IMR-90 (cell line): ENCODE results near the gene TBC1D24. TPM values are rescaled to one million over a fixed set of nuclear protein-coding genes. Genes with fewer than 3 reads are reported as not detected.
A peak's percentile ranks its signal among the peaks of the same experiment; 100 is the strongest.
"Not testable (repeated sequence)": the region's sequence is repeated elsewhere in the genome, so short reads cannot be mapped to it uniquely, and the experiment has no call there.

ENCODE experiments used
- ATAC-seq: fragments of 200-7000 bp; cut with Tn5 transposase; 2 replicates; pipeline ENCODE4 v1.9.1; 2020; ENCODE audit warnings: low read depth, mild to moderate bottlenecking, moderate library complexity
- BruUV-seq: library from RNA; stranded (reverse); fragments of 400-500 nt; replicated peaks from 2 replicates; lab custom pipeline; 2021; lab: Mats Ljungman, UMichigan
- CTCF ChIA-PET: fragments of 300-600 bp; formaldehyde crosslinking; extraction: SDS; loops from one replicate; lab custom pipeline; 2021; ENCODE audit warnings: antibody characterized with exemption; lab: Yijun Ruan, JAX
- POLR2A ChIA-PET: fragments of 300-600 bp; sonication (Branson Sonifier 250); formaldehyde crosslinking; loops from one replicate; lab custom pipeline; 2022; ENCODE audit warnings: antibody characterized with exemption; ENCODE audit not compliant: unreplicated experiment; lab: Charles Lee
- DNase-seq: peaks from one replicate; pipeline ENCODE4 v3.0.0; 2013
- H2AFZ ChIP-seq: replicated peaks from 2 replicates; pipeline ENCODE3; 2013; ENCODE audit warnings: low read length, mild to moderate bottlenecking; ENCODE audit not compliant: poor library complexity
- H2AK5ac ChIP-seq: 2 replicates; pipeline ENCODE4 v1.6.1; 2013; ENCODE audit warnings: low read depth, low read length, inconsistent platforms
- H2AK9ac ChIP-seq: replicated peaks from 2 replicates; pipeline ENCODE3; 2013; ENCODE audit warnings: mild to moderate bottlenecking, low read depth, low read length, moderate library complexity; ENCODE audit not compliant: poor library complexity
- H2BK120ac ChIP-seq: 2 replicates; pipeline ENCODE4 v1.6.1; 2013; ENCODE audit warnings: low read depth, low read length, inconsistent platforms
- H2BK15ac ChIP-seq: 3 replicates; pipeline ENCODE4 v1.6.1; 2013; ENCODE audit warnings: low read depth, low read length, inconsistent platforms
- H2BK20ac ChIP-seq: 2 replicates; pipeline ENCODE4 v1.6.1; 2013; ENCODE audit warnings: low read depth, mild to moderate bottlenecking, inconsistent platforms, low read length, moderate library complexity
- H2BK5ac ChIP-seq: 2 replicates; pipeline ENCODE4 v1.6.1; 2013; ENCODE audit warnings: mild to moderate bottlenecking, low read depth, low read length, inconsistent platforms; ENCODE audit not compliant: poor library complexity, severe bottlenecking
- H3K14ac ChIP-seq: replicated peaks from 2 replicates; pipeline ENCODE4 v1.6.1; 2013; ENCODE audit warnings: low read depth, low read length, inconsistent platforms
- H3K18ac ChIP-seq: 2 replicates; pipeline ENCODE4 v1.6.1; 2013; ENCODE audit warnings: low read depth, low read length, control low read depth
- H3K23ac ChIP-seq: 2 replicates; pipeline ENCODE4 v1.6.1; 2013; ENCODE audit warnings: low read depth, low read length, inconsistent platforms
- H3K27ac ChIP-seq: 2 replicates; pipeline ENCODE4 v1.5.1; 2013; ENCODE audit warnings: mild to moderate bottlenecking, control low read depth, low read length; ENCODE audit not compliant: insufficient read depth
- H3K27me3 ChIP-seq: 2 replicates; pipeline ENCODE4 v1.6.1; 2013; ENCODE audit warnings: low read length; ENCODE audit not compliant: control insufficient read depth, insufficient read depth
- H3K36me3 ChIP-seq: 2 replicates; pipeline ENCODE4 v1.6.1; 2013; ENCODE audit warnings: low read length, mixed read lengths; ENCODE audit not compliant: control insufficient read depth, insufficient read depth
- H3K4ac ChIP-seq: 2 replicates; pipeline ENCODE4 v1.6.1; 2013; ENCODE audit warnings: low read depth, low read length, inconsistent platforms
- H3K4me1 ChIP-seq: 2 replicates; pipeline ENCODE4 v1.6.1; 2013; ENCODE audit warnings: low read length, mixed read lengths; ENCODE audit not compliant: control insufficient read depth, insufficient read depth
- H3K4me2 ChIP-seq: 2 replicates; pipeline ENCODE4 v1.6.1; 2013; ENCODE audit warnings: low read depth, mild to moderate bottlenecking, control low read depth, low read length, moderate library complexity
- H3K4me3 ChIP-seq: 2 replicates; pipeline ENCODE4 v1.5.1; 2013; ENCODE audit warnings: low read depth, mild to moderate bottlenecking, control low read depth, low read length, moderate library complexity; ENCODE audit not compliant: insufficient read depth
- H3K56ac ChIP-seq: 2 replicates; pipeline ENCODE4 v1.6.1; 2013; ENCODE audit warnings: low read length, inconsistent platforms; ENCODE audit not compliant: insufficient read depth; ENCODE audit errors: extremely low read depth
- H3K79me1 ChIP-seq, 2 experiments: 2 replicates each; pipeline ENCODE4 v1.6.1; 2013; ENCODE audit warnings: low read length in 2 of 2, inconsistent platforms in 1 of 2, low read depth in 1 of 2
- H3K9ac ChIP-seq: 2 replicates; pipeline ENCODE4 v1.6.1; 2013; ENCODE audit warnings: low read depth, low read length, control low read depth
- H3K9me1 ChIP-seq: 2 replicates; pipeline ENCODE4 v1.6.1; 2013; ENCODE audit warnings: low read length, inconsistent platforms; ENCODE audit not compliant: insufficient read depth
- H3K9me3 ChIP-seq: 2 replicates; pipeline ENCODE4 v1.6.1; 2013; ENCODE audit warnings: low read length; ENCODE audit not compliant: control insufficient read depth, insufficient read depth
- H4K20me1 ChIP-seq: 2 replicates; pipeline ENCODE4 v1.6.1; 2013; ENCODE audit warnings: low read length, inconsistent platforms; ENCODE audit not compliant: insufficient read depth
- H4K5ac ChIP-seq: 2 replicates; pipeline ENCODE4 v1.6.1; 2013; ENCODE audit warnings: mild to moderate bottlenecking, low read depth, low read length, control low read depth
- H4K8ac ChIP-seq, 2 experiments: 2 replicates each; pipeline ENCODE4 v1.6.1; 2013; ENCODE audit warnings: low read depth in 2 of 2, low read length in 2 of 2, control low read depth in 1 of 2, inconsistent platforms in 1 of 2
- H4K91ac ChIP-seq: 2 replicates; pipeline ENCODE4 v1.6.1; 2013; ENCODE audit warnings: low read depth, low read length, inconsistent platforms; ENCODE audit not compliant: insufficient read depth
- WGBS, 2 experiments: methylation state at CpG; one replicate each; pipeline versions ENCODE4 v1.1.5 to v1.1.7; 2013; ENCODE audit warnings: missing lambda C conversion rate in 2 of 2; ENCODE audit not compliant: insufficient read length in 1 of 2; ENCODE audit errors: extremely low coverage in 2 of 2; 5-methylcytosine and 5-hydroxymethylcytosine counted together
- dilution Hi-C: fragments of 300-500 bp; cut with HindIII; formaldehyde crosslinking; loops from one replicate; pipeline ENCODE4 v1.14.3; 2018; ENCODE audit warnings: low sequenced_read_pairs; ENCODE audit not compliant: unreplicated experiment
- in situ Hi-C: fragments of 300-500 bp; cut with MboI; formaldehyde crosslinking; loops from 3 replicates; pipeline ENCODE4 v1.14.3; 2019; ENCODE audit warnings: low sequenced_read_pairs, inconsistent platforms, mixed read lengths
- intact Hi-C: fragments of 100-400 bp; cut with micrococcal nuclease; formaldehyde crosslinking; loops from 2 replicates; pipeline ENCODE4 v1.10.0; 2022
- polyA plus RNA-seq, 3 experiments: library from polyadenylated mRNA; depleted of rRNA; stranded (reverse); fragments of >200 nt; gene quantifications; 2 replicates each; pipeline ENCODE4 v1.2.3, GENCODE V29; 2012; ENCODE audit warnings: low replicate concordance in 1 of 3
- total RNA-seq: library from RNA; depleted of rRNA; stranded (reverse); fragments of >200 nt; gene quantifications from 2 replicates; pipeline ENCODE4 v1.2.3, GENCODE V29; 2012
- TF ChIP-seq, protein P1 (sequence below): conservative IDR thresholded peaks from 2 replicates; pipeline ENCODE4 v1.5.1; 2012; ENCODE audit warnings: mild to moderate bottlenecking, low read depth, low read length, improper control_type of control experiment

Gene TBC1D24
- total and polyA plus RNA-seq, 2 of the 4 experiments (the other 2 are of a cell fraction), result 7.5 to 13.4 TPM

DNA sequence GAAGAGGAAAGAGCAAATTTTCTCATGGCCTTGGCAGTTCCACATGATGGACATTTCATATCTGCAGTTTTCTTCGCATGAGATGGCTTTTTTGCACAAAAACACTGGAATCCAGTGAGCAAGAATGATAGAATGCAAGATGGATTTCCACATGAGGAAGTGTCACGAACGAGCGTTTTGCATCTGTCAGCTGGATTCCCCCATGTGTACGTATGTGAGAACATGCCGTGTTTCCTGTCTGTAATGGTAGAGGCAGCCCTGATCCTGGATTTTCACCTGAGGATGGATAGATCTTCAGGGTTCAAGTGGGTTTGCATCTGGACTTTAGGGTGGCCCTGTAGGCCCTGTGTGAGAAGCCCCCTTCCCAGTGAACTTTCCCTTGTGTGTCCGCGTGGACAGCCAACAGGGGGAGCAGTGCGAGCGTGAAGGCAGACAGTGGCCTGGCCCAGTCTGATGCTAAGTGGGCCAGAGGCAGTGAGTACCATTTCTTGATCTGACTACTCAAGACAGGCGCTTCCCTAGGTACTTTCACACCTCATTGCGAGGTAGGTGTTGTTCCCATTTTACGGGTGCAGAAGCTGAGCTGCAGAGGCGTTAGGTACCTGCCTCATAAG is 65.0 kb downstream of the TBC1D24 start:
- H4K91ac ChIP-seq, H3K14ac ChIP-seq, H4K5ac ChIP-seq, H3K4me3 ChIP-seq, POLR2A ChIA-PET, CTCF ChIA-PET, dilution Hi-C loops, H2BK20ac ChIP-seq, H3K9me3 ChIP-seq, H3K36me3 ChIP-seq, H2AFZ ChIP-seq, H3K9ac ChIP-seq, H3K56ac ChIP-seq, H4K8ac ChIP-seq, BruUV-seq, H2AK9ac ChIP-seq, H2BK15ac ChIP-seq, H3K27me3 ChIP-seq, H3K18ac ChIP-seq, H3K27ac ChIP-seq, H2AK5ac ChIP-seq, intact Hi-C loops, H3K4me2 ChIP-seq, H2BK5ac ChIP-seq, H2BK120ac ChIP-seq, in situ Hi-C loops, H3K4ac ChIP-seq, H3K23ac ChIP-seq, ATAC-seq: not testable (repeated sequence)
- Histone ChIP-seq H3K79me1 (peaks cover 4 to 36% of the 10 kb centered on the region in 2 experiments; a peak in 3 of 4 replicates), H3K4me1 (peaks cover 12% of the 10 kb centered on the region), H4K20me1 (peaks cover 44% of the 10 kb centered on the region), H3K9me1 (peaks cover 14% of the 10 kb centered on the region)
- DNase-seq, result peak; percentile 21
- WGBS, 2 experiments, result 83% methylated on average over 3 of the region's 14 CpGs; no CpG with 5 or more reads in 1 of the 2 experiments
- TF ChIP-seq, protein P1, sequence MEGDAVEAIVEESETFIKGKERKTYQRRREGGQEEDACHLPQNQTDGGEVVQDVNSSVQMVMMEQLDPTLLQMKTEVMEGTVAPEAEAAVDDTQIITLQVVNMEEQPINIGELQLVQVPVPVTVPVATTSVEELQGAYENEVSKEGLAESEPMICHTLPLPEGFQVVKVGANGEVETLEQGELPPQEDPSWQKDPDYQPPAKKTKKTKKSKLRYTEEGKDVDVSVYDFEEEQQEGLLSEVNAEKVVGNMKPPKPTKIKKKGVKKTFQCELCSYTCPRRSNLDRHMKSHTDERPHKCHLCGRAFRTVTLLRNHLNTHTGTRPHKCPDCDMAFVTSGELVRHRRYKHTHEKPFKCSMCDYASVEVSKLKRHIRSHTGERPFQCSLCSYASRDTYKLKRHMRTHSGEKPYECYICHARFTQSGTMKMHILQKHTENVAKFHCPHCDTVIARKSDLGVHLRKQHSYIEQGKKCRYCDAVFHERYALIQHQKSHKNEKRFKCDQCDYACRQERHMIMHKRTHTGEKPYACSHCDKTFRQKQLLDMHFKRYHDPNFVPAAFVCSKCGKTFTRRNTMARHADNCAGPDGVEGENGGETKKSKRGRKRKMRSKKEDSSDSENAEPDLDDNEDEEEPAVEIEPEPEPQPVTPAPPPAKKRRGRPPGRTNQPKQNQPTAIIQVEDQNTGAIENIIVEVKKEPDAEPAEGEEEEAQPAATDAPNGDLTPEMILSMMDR, result peak; percentile 38

DNA sequence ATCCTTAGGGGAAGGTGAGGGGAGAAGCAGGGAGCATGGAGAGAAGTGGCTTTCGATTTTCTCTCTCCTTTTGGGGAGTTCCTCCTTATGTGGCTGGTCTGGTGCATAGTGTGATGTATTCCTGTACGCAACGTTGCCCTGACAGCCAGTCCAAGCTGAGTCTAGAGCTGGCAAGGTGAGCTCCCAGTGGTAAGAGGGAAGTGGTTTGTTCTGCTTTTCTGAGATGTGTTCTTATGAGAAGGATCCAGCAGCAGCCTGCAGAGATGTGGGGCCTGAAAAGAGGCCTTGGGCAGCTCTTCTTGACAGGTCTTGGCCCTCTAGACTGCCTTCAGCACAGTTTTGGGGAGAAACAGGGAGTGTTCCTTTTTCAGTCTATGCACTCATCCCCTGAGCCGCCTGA is 66.0 kb downstream of the TBC1D24 start:
- H4K5ac ChIP-seq, intact Hi-C loops, ATAC-seq, dilution Hi-C loops, H3K27me3 ChIP-seq, H3K4me1 ChIP-seq, H3K9me3 ChIP-seq, H2BK20ac ChIP-seq, H2BK5ac ChIP-seq, H3K9ac ChIP-seq, H4K8ac ChIP-seq, H2BK15ac ChIP-seq, H2AK5ac ChIP-seq, CTCF ChIA-PET, BruUV-seq, H4K91ac ChIP-seq, H2AK9ac ChIP-seq, H3K36me3 ChIP-seq, H3K4ac ChIP-seq, POLR2A ChIA-PET, H2AFZ ChIP-seq, DNase-seq, H3K27ac ChIP-seq, H3K4me3 ChIP-seq, H3K18ac ChIP-seq, H3K4me2 ChIP-seq, H3K14ac ChIP-seq, H3K56ac ChIP-seq, H3K23ac ChIP-seq, H2BK120ac ChIP-seq, in situ Hi-C loops: not testable (repeated sequence)
- WGBS, 2 experiments, result 100% methylated on average over 2 of the region's 4 CpGs; no CpG with 5 or more reads in 1 of the 2 experiments
- H3K9me1 ChIP-seq, result peaks cover 12% of the 10 kb centered on the region
- peaks cover 8 to 45% of the 10 kb centered on the region in 2 experiments; a peak in 3 of 4 replicates for H3K79me1 ChIP-seq
- peaks cover 54% of the 10 kb centered on the region for H4K20me1 ChIP-seq
